SJCRH30 (cell line): ENCODE data around the gene RAD23B. TPM values are rescaled to one million over a fixed set of nuclear protein-coding genes. Genes with fewer than 3 reads are reported as not detected.

Experiments used
- DNase-seq, 2 experiments: peaks; one replicate each; pipeline ENCODE4 v3.0.0-alpha.2; 2015 to 2020
- H3K27ac ChIP-seq: fragments of 250-450 bp; sonication (Bioruptor Pico); 2 replicates; pipeline ENCODE4 v1.5.1; 2020; ENCODE audit warnings: mild to moderate bottlenecking, moderate library complexity
- H3K27me3 ChIP-seq: fragments of 250-450 bp; sonication (Bioruptor Pico); 2 replicates; pipeline ENCODE4 v1.5.1; 2020; ENCODE audit warnings: mild to moderate bottlenecking, moderate library complexity
- H3K36me3 ChIP-seq: fragments of 250-450 bp; sonication (Bioruptor Pico); 2 replicates; pipeline ENCODE4 v1.5.1; 2020; ENCODE audit warnings: mild to moderate bottlenecking, moderate library complexity
- H3K4me1 ChIP-seq: fragments of 250-450 bp; sonication (Bioruptor Pico); 2 replicates; pipeline ENCODE4 v1.5.1; 2020; ENCODE audit warnings: mild to moderate bottlenecking, moderate library complexity
- H3K4me3 ChIP-seq: fragments of 250-450 bp; sonication (Bioruptor Pico); 2 replicates; pipeline ENCODE4 v1.5.1; 2020; ENCODE audit warnings: mild to moderate bottlenecking, moderate library complexity
- H3K9me3 ChIP-seq: fragments of 250-450 bp; sonication (Bioruptor Pico); replicated peaks from 2 replicates; pipeline ENCODE4 v1.5.1; 2020; ENCODE audit warnings: mild to moderate bottlenecking, moderate library complexity
- total RNA-seq: library from RNA; depleted of rRNA; stranded (reverse); fragments of >200 nt; shearing (Covaris generic); gene quantifications from 2 replicates; pipeline ENCODE4 v1.2.3, GENCODE V29; 2014

Gene RAD23B
- total RNA-seq, 1 experiment from 2014 or later, result 146 TPM

- H3K27me3 ChIP-seq, result no peaks in the 10 kb centered on the region
- H3K9me3 ChIP-seq, result no peaks in the 10 kb centered on the region
- DNase-seq, result no peak
Observed at GRCh38 chr9:107345327-107345726, 62.2 kb downstream of the RAD23B start.

GRCh38 chr9:107348836-107349235 is 65.8 kb downstream of the RAD23B start:
- Histone ChIP-seq H3K27me3 (no peaks in the 10 kb centered on the region), H3K27ac (no peak overlapping the region), H3K9me3 (peaks cover 6% of the 10 kb centered on the region; the same call in 1 of the 2 replicates), H3K36me3 (no peaks in the 10 kb centered on the region), H3K4me1 (no peaks in the 10 kb centered on the region), H3K4me3 (no peak overlapping the region)
- no peak for DNase-seq

More at GRCh38 chr9:107345327-107345726, 62.2 kb downstream of the RAD23B start:
- no peaks in the 10 kb centered on the region for H3K4me1 ChIP-seq
- no peak overlapping the region for H3K27ac ChIP-seq
- no peak overlapping the region for H3K4me3 ChIP-seq
- H3K36me3 ChIP-seq, result no peaks in the 10 kb centered on the region

- Histone ChIP-seq H3K9me3 (peaks cover 8% of the 10 kb centered on the region; the same call in 1 of the 2 replicates), H3K36me3 (no peaks in the 10 kb centered on the region), H3K4me3 (no peak overlapping the region), H3K4me1 (no peaks in the 10 kb centered on the region), H3K27me3 (no peaks in the 10 kb centered on the region), H3K27ac (no peak overlapping the region)
- DNase-seq, result no peak
Observed at GRCh38 chr9:107350443-107350842, 67.4 kb downstream of the RAD23B start.

GRCh38 chr9:107351382-107352045 is 68.4 kb downstream of the RAD23B start:
- H3K27me3 ChIP-seq, result no peaks in the 10 kb centered on the region
- no peak overlapping the region for H3K4me3 ChIP-seq
- no peak for DNase-seq
- peaks cover 8% of the 10 kb centered on the region; the same call in 1 of the 2 replicates for H3K9me3 ChIP-seq
- H3K4me1 ChIP-seq, result no peaks in the 10 kb centered on the region
- no peaks in the 10 kb centered on the region for H3K36me3 ChIP-seq
- no peak overlapping the region for H3K27ac ChIP-seq

- H3K9me3 ChIP-seq, result peaks cover 8% of the 10 kb centered on the region; the same call in 1 of the 2 replicates
- H3K4me3 ChIP-seq, result no peak overlapping the region
- no peaks in the 10 kb centered on the region for H3K4me1 ChIP-seq
- no peak for DNase-seq
- H3K27me3 ChIP-seq, result no peaks in the 10 kb centered on the region
- no peaks in the 10 kb centered on the region for H3K36me3 ChIP-seq
- no peak overlapping the region for H3K27ac ChIP-seq
Observed at GRCh38 chr9:107355394-107355793, 72.3 kb downstream of the RAD23B start.

- peak; percentile 27 to 42 for DNase-seq
- 0 out of 2 replicates have a peak, but pooled peaks cover 3% of the 10 kb centered on the region for H3K4me1 ChIP-seq
- no peaks in the 10 kb centered on the region for H3K36me3 ChIP-seq
- H3K4me3 ChIP-seq, result no peak overlapping the region
- H3K9me3 ChIP-seq, result 0 out of 2 replicates have a peak, but pooled peaks cover under 1% of the 10 kb centered on the region
- H3K27me3 ChIP-seq, result no peaks in the 10 kb centered on the region
- no peak overlapping the region for H3K27ac ChIP-seq
Observed at GRCh38 chr9:107358986-107359385, 75.9 kb downstream of the RAD23B start.

GRCh38 chr9:107360098-107360497 is 77.0 kb downstream of the RAD23B start:
- H3K9me3 ChIP-seq, result no peaks in the 10 kb centered on the region

GRCh38 chr9:107361816-107362215 is 78.7 kb downstream of the RAD23B start:
- Histone ChIP-seq H3K4me3 (no peak overlapping the region), H3K4me1 (0 out of 2 replicates have a peak, but pooled peaks cover 4% of the 10 kb centered on the region), H3K27me3 (no peaks in the 10 kb centered on the region), H3K36me3 (no peaks in the 10 kb centered on the region), H3K27ac (no peak overlapping the region), H3K9me3 (no peaks in the 10 kb centered on the region)
- DNase-seq, result no peak

More at GRCh38 chr9:107360098-107360497, 77.0 kb downstream of the RAD23B start:
- Histone ChIP-seq H3K27me3 (no peaks in the 10 kb centered on the region), H3K4me3 (no peak overlapping the region), H3K27ac (no peak overlapping the region), H3K4me1 (0 out of 2 replicates have a peak, but pooled peaks cover 4% of the 10 kb centered on the region), H3K36me3 (no peaks in the 10 kb centered on the region)
- no peak for DNase-seq

- peak; percentile 80 to 85 for DNase-seq
- Histone ChIP-seq H3K4me1 (0 out of 2 replicates have a peak, but pooled peaks cover 4% of the 10 kb centered on the region), H3K4me3 (peak overlapping the region; percentile 48), H3K27me3 (no peaks in the 10 kb centered on the region), H3K27ac (no peak overlapping the region), H3K9me3 (no peaks in the 10 kb centered on the region), H3K36me3 (no peaks in the 10 kb centered on the region)
Observed at GRCh38 chr9:107363516-107364152, 80.6 kb downstream of the RAD23B start.

GRCh38 chr9:107367727-107368502 is 84.8 kb downstream of the RAD23B start:
- no peaks in the 10 kb centered on the region for H3K9me3 ChIP-seq
- no peaks in the 10 kb centered on the region for H3K36me3 ChIP-seq
- no peak for DNase-seq
- H3K27ac ChIP-seq, result no peak overlapping the region
- no peak overlapping the region for H3K4me3 ChIP-seq
- 0 out of 2 replicates have a peak, but pooled peaks cover 4% of the 10 kb centered on the region for H3K4me1 ChIP-seq
- H3K27me3 ChIP-seq, result no peaks in the 10 kb centered on the region

- DNase-seq, result no peak
- Histone ChIP-seq H3K27me3 (no peaks in the 10 kb centered on the region), H3K4me1 (0 out of 2 replicates have a peak, but pooled peaks cover 4% of the 10 kb centered on the region), H3K36me3 (no peaks in the 10 kb centered on the region), H3K27ac (no peak overlapping the region), H3K9me3 (no peaks in the 10 kb centered on the region), H3K4me3 (no peak overlapping the region)
Observed at GRCh38 chr9:107368696-107369095, 85.6 kb downstream of the RAD23B start.

GRCh38 chr9:107373809-107374208 is 90.7 kb downstream of the RAD23B start:
- Histone ChIP-seq H3K27ac (no peak overlapping the region), H3K4me1 (no peaks in the 10 kb centered on the region), H3K9me3 (no peaks in the 10 kb centered on the region), H3K36me3 (no peaks in the 10 kb centered on the region), H3K4me3 (no peak overlapping the region), H3K27me3 (no peaks in the 10 kb centered on the region)
- no peak for DNase-seq

- Histone ChIP-seq H3K4me1 (no peaks in the 10 kb centered on the region), H3K9me3 (no peaks in the 10 kb centered on the region), H3K27me3 (no peaks in the 10 kb centered on the region), H3K4me3 (no peak overlapping the region), H3K27ac (no peak overlapping the region), H3K36me3 (no peaks in the 10 kb centered on the region)
- DNase-seq, result no peak
Observed at GRCh38 chr9:107375001-107375400, 91.9 kb downstream of the RAD23B start.

GRCh38 chr9:107375651-107376369 is 92.7 kb downstream of the RAD23B start:
- DNase-seq, result no peak
- H3K4me3 ChIP-seq, result no peak overlapping the region
- H3K27me3 ChIP-seq, result no peaks in the 10 kb centered on the region
- no peaks in the 10 kb centered on the region for H3K4me1 ChIP-seq
- no peak overlapping the region for H3K27ac ChIP-seq
- H3K9me3 ChIP-seq, result no peaks in the 10 kb centered on the region
- no peaks in the 10 kb centered on the region for H3K36me3 ChIP-seq
